IPS-18c (cell line): Measurements from ENCODE around the gene SBDS.
"Not testable (repeated sequence)": the region's sequence is repeated elsewhere in the genome, so short reads cannot be mapped to it uniquely, and the experiment has no call there.

Source experiments
- H3K4me3 ChIP-seq: 2 replicates; pipeline ENCODE4 v1.7.0; 2013; ENCODE audit warnings: low read depth, mild to moderate bottlenecking, low read length, moderate library complexity; ENCODE audit not compliant: insufficient read depth
- H3K9me3 ChIP-seq: one replicate; pipeline ENCODE4 v1.6.1; 2013; ENCODE audit warnings: mild to moderate bottlenecking, low read length, moderate library complexity; ENCODE audit not compliant: control insufficient read depth, insufficient read depth

The SBDS gene

GRCh38 chr7:67006965-67007364 is 11.6 kb upstream of the SBDS start:
- no peak overlapping the region for H3K4me3 ChIP-seq
- no peaks in the 10 kb centered on the region for H3K9me3 ChIP-seq

- not testable (repeated sequence) for H3K9me3 ChIP-seq, H3K4me3 ChIP-seq
Measured at GRCh38 chr7:67004145-67004544, 8.8 kb upstream of the SBDS start.

- H3K4me3 ChIP-seq, H3K9me3 ChIP-seq: not testable (repeated sequence)
Measured at GRCh38 chr7:67000601-67001258, 5.3 kb upstream of the SBDS start.

- not testable (repeated sequence) for H3K9me3 ChIP-seq
- H3K4me3 ChIP-seq = peak within 1 kb of the TSS; percentile 69
Measured at GRCh38 chr7:66996444-66997191, 1.2 kb upstream of the SBDS start, which contains the start of gene TYW1. Gene TYW1 (plus strand): TSS chr7:66996833. CDS start chr7:66996979, 146 bp downstream.

GRCh38 chr7:66994691-66995049 is 716 bp downstream of the SBDS start:
- H3K9me3 ChIP-seq = not testable (repeated sequence)
- peak overlapping the region; percentile 75; the same call in 1 of the 2 replicates for H3K4me3 ChIP-seq

- H3K9me3 ChIP-seq, H3K4me3 ChIP-seq: not testable (repeated sequence)
Measured at GRCh38 chr7:66994051-66994450, 1.3 kb downstream of the SBDS start.

GRCh38 chr7:66989552-66989951 is 5.8 kb downstream of the SBDS start:
- H3K9me3 ChIP-seq, H3K4me3 ChIP-seq: not testable (repeated sequence)

GRCh38 chr7:66980336-66980735 is 15.1 kb downstream of the SBDS start:
- H3K9me3 ChIP-seq, H3K4me3 ChIP-seq: not testable (repeated sequence)

GRCh38 chr7:66979013-66979412 is 16.4 kb downstream of the SBDS start:
- not testable (repeated sequence) for H3K4me3 ChIP-seq, H3K9me3 ChIP-seq

GRCh38 chr7:66978312-66978711 is 17.1 kb downstream of the SBDS start:
- not testable (repeated sequence) for H3K9me3 ChIP-seq, H3K4me3 ChIP-seq

GRCh38 chr7:66974986-66975590 is 20.3 kb downstream of the SBDS start:
- Histone ChIP-seq H3K4me3 (no peak overlapping the region), H3K9me3 (peaks cover 2% of the 10 kb centered on the region)

- Histone ChIP-seq H3K9me3 (no peaks in the 10 kb centered on the region), H3K4me3 (no peak overlapping the region)
Measured at GRCh38 chr7:66970310-66970709, 25.1 kb downstream of the SBDS start.

GRCh38 chr7:66969001-66969400 is 26.4 kb downstream of the SBDS start:
- H3K9me3 ChIP-seq, H3K4me3 ChIP-seq: not testable (repeated sequence)

- H3K9me3 ChIP-seq = no peaks in the 10 kb centered on the region
- H3K4me3 ChIP-seq = no peak overlapping the region
Measured at GRCh38 chr7:66967029-66967428, 28.4 kb downstream of the SBDS start.

- no peak overlapping the region for H3K4me3 ChIP-seq
Measured at GRCh38 chr7:66964411-66964810, 31.0 kb downstream of the SBDS start.

GRCh38 chr7:66961096-66961495 is 34.3 kb downstream of the SBDS start:
- H3K9me3 ChIP-seq = no peaks in the 10 kb centered on the region
- no peak overlapping the region for H3K4me3 ChIP-seq

More at GRCh38 chr7:66964411-66964810, 31.0 kb downstream of the SBDS start:
- H3K9me3 ChIP-seq = no peaks in the 10 kb centered on the region

- Histone ChIP-seq H3K9me3 (no peaks in the 10 kb centered on the region), H3K4me3 (no peak overlapping the region)
Measured at GRCh38 chr7:66960192-66960591, 35.2 kb downstream of the SBDS start.
